HG03565 (cell line): ENCODE data around the gene NEURL2.

Experiments
- ATAC-seq: cut with Tn5 transposase; IDR thresholded peaks from one replicate; pipeline ENCODE4 v1.9.1; 2021; ENCODE audit warnings: mild to moderate bottlenecking, moderate library complexity; ENCODE audit not compliant: unreplicated experiment

NEURL2 gene

DNA sequence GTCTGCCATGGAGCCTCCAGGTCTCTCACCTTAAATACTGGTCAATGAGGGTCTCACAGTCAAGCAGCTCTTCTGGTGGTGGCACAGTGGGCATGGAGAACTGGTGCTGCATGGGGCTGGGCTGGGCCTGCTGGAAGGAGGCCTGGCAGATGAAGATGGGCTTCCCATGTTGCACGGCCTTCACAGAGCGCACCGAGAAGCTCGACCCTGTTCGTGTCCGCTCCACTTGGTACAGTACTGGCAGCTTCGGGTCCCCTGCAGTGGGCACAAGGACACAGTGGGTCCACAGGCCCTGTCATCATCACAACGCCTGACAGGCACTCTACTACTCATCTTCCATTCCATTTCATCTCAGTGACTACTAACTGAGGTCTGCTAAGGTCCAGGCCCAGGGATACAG is 42.6 kb downstream of the NEURL2 start:
- no peak for ATAC-seq

DNA sequence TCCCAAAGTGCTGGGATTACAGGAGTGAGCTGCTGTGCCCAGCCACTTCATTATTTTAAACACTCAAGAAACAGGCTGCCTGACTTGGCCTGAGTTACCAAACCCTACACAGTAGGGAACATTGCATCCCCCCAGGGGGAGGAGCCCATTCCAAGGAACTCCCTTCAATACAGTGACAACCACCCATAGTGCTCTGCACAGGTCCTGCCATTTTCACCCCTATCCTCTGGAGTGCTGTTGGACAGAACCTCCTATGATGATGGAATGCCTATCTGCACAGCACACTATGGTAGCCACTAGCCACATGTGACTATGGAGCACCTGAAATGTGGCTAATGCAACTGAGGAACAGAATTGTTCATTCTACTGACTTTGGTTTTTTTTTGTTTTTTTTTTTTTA is 45.6 kb downstream of the NEURL2 start:
- no peak for ATAC-seq

- no peak for ATAC-seq
Observed at GRCh38 chr20:45843506-45843905, 47.5 kb downstream of the NEURL2 start.

DNA sequence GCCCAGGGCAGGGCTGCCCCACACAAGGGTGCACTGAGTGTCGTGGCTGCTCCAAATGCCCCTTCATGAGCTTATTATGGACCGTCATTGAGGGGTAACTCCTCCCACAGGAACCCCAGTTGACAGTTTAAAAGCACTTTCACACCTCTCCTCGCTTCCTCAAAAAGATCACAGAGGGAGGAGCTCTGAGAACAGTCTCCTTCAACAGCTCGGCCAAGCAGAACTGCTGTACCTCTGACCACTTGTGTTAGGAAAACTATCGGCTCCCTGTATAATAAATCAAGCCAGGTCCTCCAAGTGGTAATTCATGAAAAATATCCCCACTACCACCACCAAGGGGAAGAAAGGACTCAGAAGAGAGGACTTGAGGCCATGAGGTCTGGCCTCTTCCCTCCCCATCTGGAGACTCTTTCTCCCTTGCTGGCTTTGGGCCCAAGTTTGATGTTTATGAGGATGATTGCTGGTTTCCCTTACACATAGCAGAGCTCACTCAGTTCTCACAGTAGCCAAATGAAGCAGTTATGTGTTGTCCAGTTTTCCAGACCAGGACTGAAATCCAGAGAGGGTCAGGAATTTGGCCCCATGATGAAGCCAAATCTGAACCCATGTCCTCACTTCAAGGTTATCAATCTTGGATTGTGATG is 48.7 kb downstream of the NEURL2 start:
- no peak for ATAC-seq

DNA sequence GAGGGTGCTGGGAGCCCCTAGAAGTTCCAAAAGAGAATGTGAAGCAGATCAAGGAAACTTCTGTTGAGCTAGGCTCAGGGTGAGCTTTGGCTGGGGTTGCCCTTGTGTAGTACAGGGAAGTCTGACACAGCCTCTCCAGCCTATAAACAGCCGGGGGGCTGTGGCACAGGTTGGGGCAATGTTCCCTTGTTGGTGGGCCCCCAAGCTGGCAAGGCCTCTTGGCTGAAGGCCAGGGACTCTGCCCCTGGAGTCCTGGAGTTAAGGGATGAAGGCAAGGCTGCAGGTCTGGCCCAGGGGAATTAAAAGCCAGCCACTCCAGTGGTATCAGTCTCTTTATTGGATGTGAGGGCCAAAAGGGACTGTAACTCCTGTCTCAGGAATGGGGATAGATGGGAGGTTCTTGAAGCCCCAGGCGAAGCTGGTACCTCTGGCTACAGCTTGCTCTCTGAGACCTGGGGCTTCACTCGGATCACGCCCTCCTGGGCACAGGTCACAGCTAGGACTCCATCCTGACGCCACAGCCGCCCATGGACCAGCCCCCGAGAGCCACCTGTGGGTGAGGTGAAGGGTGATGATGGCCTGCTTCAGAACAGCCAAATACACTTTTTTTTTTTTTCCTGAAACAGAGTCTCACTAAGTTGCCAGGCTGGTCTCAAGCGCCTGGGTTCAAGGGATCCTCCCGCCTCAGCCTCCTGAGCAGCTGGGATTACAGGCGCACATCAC is 49.4 kb downstream of the NEURL2 start:
- ATAC-seq, result no peak

DNA sequence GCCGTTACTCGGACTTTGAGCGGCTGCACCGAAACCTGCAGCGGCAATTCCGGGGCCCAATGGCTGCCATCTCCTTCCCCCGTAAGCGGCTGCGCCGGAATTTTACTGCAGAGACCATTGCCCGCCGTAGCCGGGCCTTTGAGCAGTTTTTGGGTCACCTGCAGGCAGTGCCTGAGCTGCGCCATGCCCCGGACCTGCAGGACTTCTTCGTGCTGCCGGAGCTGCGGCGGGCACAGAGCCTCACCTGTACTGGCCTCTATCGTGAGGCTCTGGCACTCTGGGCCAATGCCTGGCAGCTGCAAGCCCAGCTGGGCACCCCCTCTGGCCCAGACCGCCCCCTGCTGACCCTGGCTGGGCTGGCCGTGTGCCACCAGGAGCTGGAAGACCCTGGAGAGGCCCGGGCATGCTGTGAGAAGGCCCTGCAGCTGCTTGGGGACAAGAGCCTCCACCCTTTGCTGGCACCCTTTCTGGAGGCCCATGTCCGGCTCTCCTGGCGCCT is 50.3 kb downstream of the NEURL2 start:
- no peak for ATAC-seq
